Thymus (tissue), 11 donors: Measurements from ENCODE around the gene SAV1. TPM values are rescaled to one million over a fixed set of nuclear protein-coding genes. Genes with fewer than 3 reads are reported as not detected.
"Not testable (repeated sequence)": the region's sequence is repeated elsewhere in the genome, so short reads cannot be mapped to it uniquely, and the experiment has no call there.

Experiments used
- DNase-seq, 9 donors: peaks; one replicate each; pipeline ENCODE4 v3.0.0-alpha.2; 2013; ENCODE audit warnings: low spot score in 9 of 9, low read depth in 6 of 9, missing footprints in 1 of 9
- H3K27ac ChIP-seq, 2 donors: one replicate each; pipeline ENCODE4 v1.5.1; 2013; ENCODE audit warnings: control low read depth in 1 of 2, low read depth in 1 of 2, low read length in 1 of 2, mild to moderate bottlenecking in 1 of 2, moderate library complexity in 1 of 2
- H3K27me3 ChIP-seq, 2 donors: one replicate each; pipeline ENCODE4 v1.5.1; 2013; ENCODE audit warnings: low read length in 1 of 2; ENCODE audit not compliant: control insufficient read depth in 2 of 2, insufficient read depth in 1 of 2
- H3K36me3 ChIP-seq, 2 donors: one replicate each; pipeline ENCODE4 v1.5.1; 2013; ENCODE audit warnings: low read length in 1 of 2, mild to moderate bottlenecking in 1 of 2, moderate library complexity in 1 of 2; ENCODE audit not compliant: control insufficient read depth in 2 of 2, insufficient read depth in 2 of 2
- H3K4me1 ChIP-seq, 2 donors: one replicate each; pipeline ENCODE4 v1.5.1; 2013; ENCODE audit warnings: low read length in 2 of 2; ENCODE audit not compliant: control insufficient read depth in 2 of 2, insufficient read depth in 2 of 2
- H3K4me3 ChIP-seq, 2 donors: one replicate each; pipeline ENCODE4 v1.5.1; 2013; ENCODE audit warnings: low read length in 2 of 2, control low read depth in 1 of 2, mild to moderate bottlenecking in 1 of 2
- H3K9me3 ChIP-seq, 2 donors: one replicate each; pipeline ENCODE4 v1.5.1; 2013; ENCODE audit warnings: low read length in 1 of 2, mild to moderate bottlenecking in 1 of 2; ENCODE audit not compliant: control insufficient read depth in 2 of 2, insufficient read depth in 1 of 2
- WGBS: extraction: QIAGEN DNeasy Blood & Tissue Kit; methylation state at CpG from one replicate; pipeline ENCODE4 v1.1.7; 2013; 5-methylcytosine and 5-hydroxymethylcytosine counted together
- polyA plus RNA-seq: library from polyadenylated mRNA; stranded (reverse); fragments of 200-250 nt; gene quantifications from one replicate; pipeline ENCODE4 v1.2.3, GENCODE V29; 2013
- total RNA-seq: library from RNA; stranded (reverse); fragments of 120-200 nt; gene quantifications from one replicate; pipeline ENCODE4 v1.2.4, GENCODE V29; 2013
- donor health status: healthy.

Gene SAV1
- total and polyA plus RNA-seq, 2 donors: 7.4 to 25.9 TPM

DNA sequence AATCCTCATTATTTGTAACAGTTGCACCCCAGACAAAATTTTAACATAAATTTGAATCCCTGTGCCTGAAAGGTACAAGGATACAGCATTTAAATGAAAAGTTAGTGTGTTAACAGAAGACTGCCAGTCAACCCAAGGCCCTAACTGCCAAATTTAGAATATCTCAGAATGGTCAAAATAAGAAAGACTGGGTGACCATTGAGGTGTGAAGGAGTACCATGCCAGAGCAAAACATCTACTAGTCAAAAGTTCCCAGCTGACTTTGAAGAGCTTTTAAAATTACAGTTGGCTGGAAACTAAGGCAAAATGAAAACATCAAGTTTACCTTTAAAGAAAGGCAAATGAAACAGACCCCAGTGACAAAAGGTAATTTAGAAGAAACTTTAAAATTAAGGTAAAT, 18.4 kb downstream of the SAV1 start:
- no peaks in the 10 kb centered on the region for H3K4me1 ChIP-seq
- H3K9me3 ChIP-seq: no peaks in the 10 kb centered on the region
- no peak for DNase-seq
- H3K27ac ChIP-seq: no peak overlapping the region
- no peaks in the 10 kb centered on the region for H3K27me3 ChIP-seq
- no peaks in the 10 kb centered on the region for H3K36me3 ChIP-seq
- H3K4me3 ChIP-seq: no peak overlapping the region

- no peak overlapping the region for H3K4me3 ChIP-seq
- no peak for DNase-seq
- H3K36me3 ChIP-seq: no peaks in the 10 kb centered on the region
- H3K4me1 ChIP-seq: no peaks in the 10 kb centered on the region
- H3K27ac ChIP-seq: no peak overlapping the region
- no peaks in the 10 kb centered on the region for H3K27me3 ChIP-seq
- no peaks in the 10 kb centered on the region for H3K9me3 ChIP-seq
Measured at GRCh38 chr14:50647753-50648152, 20.4 kb downstream of the SAV1 start.

DNA sequence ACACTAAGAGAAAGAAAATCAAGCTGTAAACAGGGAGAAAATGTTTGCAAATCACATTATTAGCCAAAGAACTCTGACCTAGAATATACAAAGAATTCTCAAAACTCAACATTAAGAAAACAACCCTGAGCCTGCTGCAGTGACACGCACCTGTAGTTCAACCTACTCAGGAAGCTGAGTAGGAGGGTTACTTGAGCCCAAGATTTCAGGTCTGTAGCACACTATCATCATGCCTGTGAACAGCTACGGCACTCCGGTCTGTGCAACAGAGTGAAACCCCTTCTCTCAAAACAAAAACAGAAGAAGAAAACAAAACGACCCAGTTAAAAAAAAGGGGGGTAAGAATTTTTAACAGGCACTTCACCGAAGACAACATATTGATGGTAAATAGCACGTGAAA, 20.8 kb downstream of the SAV1 start:
- Histone ChIP-seq H3K27ac (no peak overlapping the region), H3K9me3 (no peaks in the 10 kb centered on the region), H3K36me3 (no peaks in the 10 kb centered on the region), H3K4me3 (no peak overlapping the region), H3K4me1 (no peaks in the 10 kb centered on the region), H3K27me3 (no peaks in the 10 kb centered on the region)
- no peak for DNase-seq
- WGBS: 94% methylated on average over 6 of the region's 6 CpGs

- H3K4me1 ChIP-seq: no peaks in the 10 kb centered on the region
- H3K36me3 ChIP-seq: no peaks in the 10 kb centered on the region
- no peak overlapping the region for H3K4me3 ChIP-seq
- no peak overlapping the region for H3K27ac ChIP-seq
- no peaks in the 10 kb centered on the region for H3K27me3 ChIP-seq
- no peak for DNase-seq
- H3K9me3 ChIP-seq: no peaks in the 10 kb centered on the region
- WGBS: 97% methylated on average over 2 of the region's 2 CpGs
Measured at GRCh38 chr14:50635141-50635540, 33.0 kb downstream of the SAV1 start.

DNA sequence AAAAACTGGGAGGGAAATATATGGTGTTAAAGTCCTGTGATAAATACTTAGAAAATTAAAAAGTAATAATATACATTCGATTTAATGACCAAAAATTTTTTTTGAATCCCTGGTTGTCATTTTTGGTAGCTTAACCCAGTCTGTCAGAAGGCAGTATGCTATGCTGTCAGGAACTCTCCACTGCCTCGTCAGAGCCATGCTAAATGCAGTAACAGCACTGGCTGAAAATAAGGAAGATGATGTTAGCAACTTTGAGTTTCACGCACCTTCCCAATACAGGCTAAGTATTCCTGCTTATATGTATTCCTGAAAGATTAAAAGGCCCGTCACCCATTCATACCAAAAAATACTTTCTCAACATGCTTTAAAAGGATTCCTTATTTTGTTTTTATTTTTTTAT, 34.2 kb downstream of the SAV1 start:
- WGBS: 97% methylated on average over 4 of the region's 4 CpGs

GRCh38 chr14:50631408-50631821, 36.7 kb downstream of the SAV1 start:
- Histone ChIP-seq H3K36me3 (no peaks in the 10 kb centered on the region), H3K27me3 (no peaks in the 10 kb centered on the region), H3K27ac (no peak overlapping the region), H3K9me3 (no peaks in the 10 kb centered on the region), H3K4me1 (no peaks in the 10 kb centered on the region), H3K4me3 (no peak overlapping the region)
- DNase-seq: no peak
- 97% methylated on average over 4 of the region's 4 CpGs for WGBS

More for the DNA sequence above, 34.2 kb downstream of the SAV1 start:
- DNase-seq: no peak
- Histone ChIP-seq H3K27ac (no peak overlapping the region), H3K27me3 (no peaks in the 10 kb centered on the region), H3K4me1 (no peaks in the 10 kb centered on the region), H3K36me3 (no peaks in the 10 kb centered on the region), H3K9me3 (no peaks in the 10 kb centered on the region), H3K4me3 (no peak overlapping the region)

- not testable (repeated sequence) for H3K9me3 ChIP-seq, DNase-seq, H3K4me1 ChIP-seq, H3K27ac ChIP-seq, H3K36me3 ChIP-seq, H3K4me3 ChIP-seq, H3K27me3 ChIP-seq
- WGBS: 100% methylated on average over 4 of the region's 4 CpGs
Measured at GRCh38 chr14:50624947-50625346, 43.2 kb downstream of the SAV1 start.

- H3K9me3 ChIP-seq: no peaks in the 10 kb centered on the region
- H3K4me1 ChIP-seq: no peaks in the 10 kb centered on the region
- no peak overlapping the region for H3K4me3 ChIP-seq
- 99% methylated on average over 1 of the region's 1 CpG for WGBS
- H3K27me3 ChIP-seq: no peaks in the 10 kb centered on the region
- DNase-seq: no peak
- no peak overlapping the region for H3K27ac ChIP-seq
- H3K36me3 ChIP-seq: no peaks in the 10 kb centered on the region
Measured at GRCh38 chr14:50624447-50624846, 43.7 kb downstream of the SAV1 start.

DNA sequence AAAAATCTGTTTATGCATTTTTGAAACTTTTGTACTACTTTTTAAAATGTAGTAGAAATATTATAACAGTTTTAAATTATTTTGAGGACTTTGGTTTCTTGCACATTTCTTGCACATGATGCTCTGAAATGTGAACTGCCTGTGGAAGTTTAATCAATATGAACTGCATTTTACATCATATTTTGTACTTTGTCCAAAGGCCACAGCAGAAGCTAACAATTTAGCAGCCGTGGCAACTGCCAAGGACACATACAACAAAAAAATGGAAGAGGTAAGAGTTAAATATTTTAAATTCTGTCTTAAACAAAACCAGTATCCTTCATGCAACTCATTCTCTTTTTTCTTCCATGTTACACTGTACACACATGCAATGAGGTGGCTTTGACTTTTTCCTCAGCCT, 45.1 kb downstream of the SAV1 start:
- no peak for DNase-seq
- WGBS: 99% methylated on average over 1 of the region's 1 CpG
- no peak overlapping the region for H3K4me3 ChIP-seq
- H3K9me3 ChIP-seq: no peaks in the 10 kb centered on the region
- no peaks in the 10 kb centered on the region for H3K27me3 ChIP-seq
- H3K27ac ChIP-seq: no peak overlapping the region
- H3K36me3 ChIP-seq: no peaks in the 10 kb centered on the region
- H3K4me1 ChIP-seq: no peaks in the 10 kb centered on the region

DNA sequence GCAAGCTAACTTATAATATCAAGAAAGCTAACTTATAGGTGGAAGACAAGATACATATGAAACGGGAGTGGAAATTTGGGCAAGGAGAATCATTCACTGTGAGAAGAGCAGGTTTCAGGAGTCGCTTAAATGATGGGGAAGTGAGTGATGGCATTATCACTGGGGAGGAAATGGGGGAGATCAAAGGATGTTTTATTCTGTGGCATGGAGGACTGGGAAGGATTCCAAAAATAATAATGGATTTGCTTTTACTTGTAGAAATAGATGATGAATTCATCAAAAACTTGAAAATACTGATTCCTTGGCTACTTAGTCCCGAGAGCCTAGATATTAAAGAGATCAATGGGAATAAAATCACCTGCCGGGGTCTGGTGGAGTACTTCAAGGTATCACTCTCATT, 47.8 kb downstream of the SAV1 start:
- WGBS: 96% methylated on average over 4 of the region's 4 CpGs
- H3K4me1 ChIP-seq: no peaks in the 10 kb centered on the region
- no peak overlapping the region for H3K4me3 ChIP-seq
- no peaks in the 10 kb centered on the region for H3K9me3 ChIP-seq
- no peak for DNase-seq
- no peaks in the 10 kb centered on the region for H3K36me3 ChIP-seq
- no peaks in the 10 kb centered on the region for H3K27me3 ChIP-seq
- H3K27ac ChIP-seq: no peak overlapping the region
